NCI-H2227 (cell line): ENCODE measurements around the gene DUOXA1.
"Not testable (repeated sequence)": the region's sequence is repeated elsewhere in the genome, so short reads cannot be mapped to it uniquely, and the experiment has no call there.

Experiments used
- DNase-seq: peaks from one replicate; lab custom pipeline; 2025; ENCODE audit not compliant: unreplicated experiment; lab: John Stamatoyannopoulos, UW

Gene DUOXA1

DNA sequence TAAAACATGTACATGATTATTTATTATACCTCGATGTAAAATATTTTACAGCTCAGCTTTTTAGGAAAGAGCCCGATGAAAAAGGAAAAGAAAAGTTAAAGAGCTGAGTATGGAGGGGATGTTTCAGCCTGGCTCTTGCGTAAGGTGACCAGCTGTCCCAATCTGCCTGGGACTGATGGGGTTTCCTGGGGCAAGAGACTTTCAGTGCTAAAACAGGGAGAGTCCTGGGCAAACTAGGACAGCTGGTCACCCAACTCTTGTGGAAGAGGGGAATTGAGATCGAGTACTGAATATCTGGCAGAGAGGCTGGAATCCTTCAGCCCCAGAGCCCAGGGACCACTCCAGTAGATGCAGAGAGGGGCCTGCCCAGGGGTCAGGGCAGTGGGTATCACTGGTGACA is 36.7 kb downstream of the DUOXA1 start:
- DNase-seq: no peak

DNA sequence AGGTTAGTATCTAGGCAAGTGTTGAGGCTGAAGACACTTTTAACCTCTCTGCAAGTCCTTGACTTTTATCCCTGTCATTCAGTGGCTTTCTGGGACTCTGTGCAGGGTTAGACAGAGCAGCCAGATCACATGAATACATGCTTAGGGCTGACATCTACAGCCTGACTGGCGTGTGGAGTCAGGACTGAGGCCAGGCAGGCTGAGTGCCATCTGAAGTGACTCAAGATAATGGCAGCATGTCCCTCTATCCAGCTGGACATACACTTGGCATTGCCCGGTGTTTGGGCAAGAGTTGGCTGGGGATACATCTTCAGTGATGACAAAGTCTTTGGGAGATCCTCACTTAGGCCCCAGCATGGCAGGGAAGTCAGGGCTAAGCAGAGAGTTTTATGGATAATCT is 38.1 kb downstream of the DUOXA1 start:
- no peak for DNase-seq

DNA sequence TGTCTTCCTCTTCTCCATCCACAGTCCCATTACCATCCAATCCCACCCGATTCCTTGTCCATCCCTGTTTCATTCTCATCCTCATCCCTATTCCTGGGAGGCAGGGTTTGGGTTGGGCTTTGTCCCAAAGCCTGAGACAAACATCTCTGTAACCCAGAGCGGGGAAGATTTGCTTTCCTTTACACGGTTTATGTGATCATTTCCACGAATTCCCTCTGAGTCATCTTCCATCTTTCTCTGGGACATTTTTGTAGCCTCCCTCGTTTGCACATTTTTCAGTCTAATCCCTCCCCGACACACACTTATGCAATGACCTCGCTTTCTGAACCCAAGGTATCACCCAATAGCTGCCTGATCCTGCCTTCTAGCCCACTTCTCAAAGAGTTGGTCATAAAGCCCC is 38.5 kb downstream of the DUOXA1 start:
- no peak for DNase-seq

DNA sequence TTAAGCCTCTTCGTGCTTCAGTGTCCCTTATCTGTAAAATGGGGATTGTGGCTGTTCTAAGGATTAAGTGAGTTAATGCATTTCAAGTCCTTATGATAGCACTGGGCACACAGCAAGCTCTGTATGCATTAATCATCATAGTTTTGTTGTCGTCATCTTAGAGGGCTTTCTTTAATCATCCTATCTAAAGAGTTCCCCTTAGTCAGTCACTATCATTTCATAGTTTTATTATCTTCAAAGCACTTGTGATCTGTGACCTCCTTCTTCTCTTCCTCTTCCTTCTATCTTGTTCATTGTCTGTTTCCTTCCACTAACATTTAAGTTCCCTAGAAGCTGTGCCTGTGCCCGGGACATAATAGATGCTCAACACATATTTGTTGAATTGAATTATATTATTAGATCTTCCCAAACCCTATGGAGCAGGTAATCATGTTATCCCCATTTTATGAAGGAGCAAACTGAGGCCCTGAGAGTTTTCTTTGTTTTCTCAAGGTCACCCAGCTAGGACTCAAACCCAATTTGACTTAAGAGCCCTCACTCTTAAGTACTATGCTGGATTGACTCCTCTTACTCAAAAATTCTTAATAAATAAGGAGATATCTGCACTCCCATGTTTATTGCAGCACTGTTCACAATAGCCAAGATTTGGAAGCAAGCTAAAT is 39.8 kb downstream of the DUOXA1 start:
- DNase-seq: no peak

DNA sequence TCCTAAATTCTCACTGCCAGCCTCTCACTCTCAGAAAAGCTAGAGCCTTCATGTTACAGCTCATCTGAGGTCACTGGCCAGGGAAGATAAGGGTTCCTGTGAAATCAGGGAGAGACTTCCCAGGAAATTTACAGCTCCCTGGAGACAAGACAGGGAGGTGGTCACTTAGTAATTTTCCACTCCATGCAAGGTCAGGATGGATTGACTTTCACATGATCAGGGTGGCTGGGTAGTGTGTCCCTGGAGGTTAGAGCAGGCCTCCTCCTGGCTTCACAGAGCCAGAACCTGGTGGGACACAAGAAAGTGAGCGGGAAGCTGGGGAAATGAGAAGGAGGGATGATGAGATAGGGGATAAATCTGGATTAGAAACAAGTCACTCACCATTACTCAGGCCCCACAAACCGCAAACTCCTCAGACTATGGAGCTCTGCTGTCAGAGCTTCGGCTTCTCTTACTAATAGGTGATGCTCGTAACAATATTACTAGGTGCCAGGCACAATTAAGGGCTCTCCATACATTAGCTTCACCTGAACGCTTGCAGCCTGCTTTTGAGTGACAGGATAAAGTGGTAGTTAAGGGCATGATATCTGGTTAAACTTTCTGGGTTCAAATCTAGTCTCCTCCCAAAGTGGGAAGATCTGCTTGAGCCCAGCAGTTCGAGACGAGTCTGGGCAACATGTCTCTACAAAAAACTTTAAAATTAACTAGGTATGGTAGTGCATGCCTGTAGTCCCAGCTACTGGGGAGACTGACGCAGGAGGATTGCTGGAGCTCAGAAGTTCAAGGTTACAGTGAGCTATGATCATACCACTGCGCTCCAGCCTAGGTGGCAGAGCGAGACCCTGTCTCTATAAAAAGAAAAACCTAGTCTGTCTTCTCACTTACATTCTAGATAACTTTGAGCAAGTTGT is 40.6 kb downstream of the DUOXA1 start:
- DNase-seq: no peak

DNA sequence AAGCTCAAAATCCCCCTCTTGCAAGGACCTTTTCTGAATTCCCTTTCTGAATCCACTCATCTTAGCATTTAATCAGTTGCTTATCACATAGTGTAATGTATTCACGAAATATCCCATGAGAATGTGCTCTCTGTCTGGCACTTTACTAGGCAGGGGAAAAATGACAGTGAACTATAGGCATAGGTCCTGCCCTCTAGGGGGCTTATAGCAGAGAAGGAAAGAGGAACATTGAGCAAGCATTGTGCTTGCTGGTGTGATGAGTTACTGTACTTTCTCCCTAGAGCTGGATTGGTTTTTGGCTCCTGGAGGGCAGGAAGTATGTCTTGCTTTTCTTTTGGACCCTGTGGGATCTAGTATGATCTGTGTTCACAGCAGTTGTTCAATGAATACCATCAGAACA is 42.2 kb downstream of the DUOXA1 start:
- DNase-seq: no peak

GRCh38 chr15:45084163-45084562 is 45.5 kb downstream of the DUOXA1 start:
- no peak for DNase-seq

DNA sequence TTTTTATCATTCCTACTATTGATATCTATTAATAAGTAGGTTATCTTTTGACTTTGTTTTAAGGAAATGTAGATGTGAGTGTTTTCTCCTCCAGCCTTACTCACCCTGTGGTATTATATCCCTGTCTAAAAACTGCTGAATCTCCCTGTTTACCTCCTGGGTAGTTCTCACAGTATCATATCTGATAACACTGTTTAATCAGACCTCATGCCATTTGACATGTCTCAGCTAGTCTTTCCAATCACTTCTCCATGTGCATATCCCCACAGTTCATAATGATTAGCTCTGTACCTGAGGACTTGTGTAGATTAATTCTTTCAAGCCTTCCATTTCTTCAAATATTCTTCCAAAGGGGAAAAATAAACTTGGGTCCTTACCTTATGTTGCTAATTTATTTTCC is 46.5 kb downstream of the DUOXA1 start:
- no peak for DNase-seq

DNA sequence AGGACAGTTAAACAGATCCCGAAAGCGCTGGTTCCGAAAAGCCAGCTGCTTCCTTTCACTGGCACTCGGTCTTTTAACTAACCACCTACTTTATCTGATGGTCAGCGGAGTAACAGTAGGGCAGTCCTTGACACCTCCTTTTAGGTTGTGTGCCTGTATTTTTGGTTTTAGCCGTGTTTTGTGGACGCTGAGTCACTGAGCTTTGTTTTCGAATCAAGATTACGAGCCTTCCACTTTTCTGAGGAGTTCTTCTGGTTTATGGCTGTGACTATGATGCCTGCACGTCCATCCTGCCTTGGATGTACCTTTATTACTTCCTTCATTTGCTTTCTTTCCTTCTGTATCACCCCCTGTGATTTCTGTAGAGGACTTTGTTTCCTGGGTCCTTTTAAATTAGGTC is 47.3 kb downstream of the DUOXA1 start:
- DNase-seq: not testable (repeated sequence)

- not testable (repeated sequence) for DNase-seq
Observed at GRCh38 chr15:45080593-45080992, 49.1 kb downstream of the DUOXA1 start.

- not testable (repeated sequence) for DNase-seq
Observed at GRCh38 chr15:45079628-45080246, 49.9 kb downstream of the DUOXA1 start.

DNA sequence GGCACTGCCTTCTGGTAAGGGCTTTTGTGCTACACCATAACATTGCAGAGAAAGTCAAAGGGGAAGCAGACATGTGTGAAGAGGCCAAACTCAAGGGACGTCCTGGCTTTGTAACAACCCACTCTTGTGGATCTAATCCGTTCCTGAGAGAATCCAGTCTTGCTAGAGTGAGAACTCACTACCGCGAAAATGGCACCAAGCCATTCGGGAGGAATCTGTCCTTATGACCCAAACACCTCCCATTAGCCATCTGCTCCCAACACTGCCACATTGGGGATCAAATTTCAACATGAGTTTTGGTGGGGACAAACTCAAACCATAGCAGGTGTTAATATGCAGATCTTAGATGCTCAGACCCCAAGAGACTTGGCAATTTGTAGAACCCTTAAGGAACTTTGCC is 50.5 kb downstream of the DUOXA1 start:
- not testable (repeated sequence) for DNase-seq

- DNase-seq: not testable (repeated sequence)
Observed at GRCh38 chr15:45077391-45077790, 52.3 kb downstream of the DUOXA1 start.

DNA sequence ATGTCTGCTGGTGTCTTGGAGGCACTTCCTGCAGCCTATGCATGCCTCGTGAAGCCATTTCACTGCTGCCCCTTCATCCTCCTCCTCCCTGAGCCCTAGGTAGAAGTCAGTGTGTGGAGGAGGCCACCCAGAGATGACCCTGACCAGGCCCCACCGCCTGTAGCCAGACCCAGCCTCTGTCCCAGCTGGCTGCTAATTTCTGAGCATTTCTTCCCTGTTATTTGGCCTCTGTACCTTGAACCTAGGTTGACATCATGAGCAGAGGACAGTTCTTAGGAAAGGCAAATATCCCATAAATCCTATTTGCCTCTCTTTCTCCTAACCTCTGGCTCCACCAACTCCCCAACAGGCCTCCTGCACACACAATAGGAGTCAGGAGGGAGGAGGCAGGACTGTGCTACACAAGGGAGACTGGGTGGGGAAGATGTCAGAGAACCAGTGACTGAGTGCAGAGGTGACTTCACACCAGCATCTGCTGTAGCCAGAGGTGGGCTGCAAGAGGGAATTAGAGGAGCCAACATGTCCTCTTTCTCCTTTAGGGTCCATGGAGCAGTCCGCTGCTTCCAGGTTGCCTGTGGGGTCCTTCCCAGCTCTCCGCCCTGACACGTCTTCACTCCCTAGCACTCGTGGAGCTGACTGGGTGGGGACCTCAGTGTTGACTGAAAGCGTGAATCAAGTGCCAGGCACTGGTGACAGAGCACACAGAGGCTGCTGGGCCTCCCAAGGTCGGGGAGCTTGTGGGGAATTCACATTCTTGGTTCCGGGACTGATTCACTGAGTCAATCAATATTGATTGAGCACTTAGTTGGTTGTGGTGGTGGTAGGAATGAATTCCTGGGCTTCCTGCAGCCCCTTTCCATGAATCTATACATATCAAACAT is 54.0 kb downstream of the DUOXA1 start:
- not testable (repeated sequence) for DNase-seq

DNA sequence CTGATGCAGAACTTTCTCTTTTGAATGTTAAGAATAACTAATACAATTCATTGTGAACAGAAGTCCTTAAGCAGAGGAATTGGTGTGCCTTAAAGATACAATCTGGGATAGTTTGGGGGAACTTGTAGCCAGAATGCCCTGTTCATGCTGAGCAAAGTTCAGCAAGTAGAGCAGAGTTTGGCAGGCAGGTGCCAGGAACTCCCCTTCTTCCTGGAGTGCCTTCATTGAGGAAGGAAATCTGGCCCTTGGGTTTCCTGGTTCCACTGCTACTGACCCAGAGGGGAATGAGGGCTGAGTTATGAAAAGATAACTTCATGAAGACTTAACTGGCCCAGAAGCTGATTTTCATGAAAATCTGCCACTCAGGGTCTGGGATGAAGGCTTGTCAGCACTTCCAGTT is 56.1 kb downstream of the DUOXA1 start:
- DNase-seq: not testable (repeated sequence)

GRCh38 chr15:45069942-45070360 is 59.7 kb downstream of the DUOXA1 start:
- DNase-seq: not testable (repeated sequence)
